GM21447 (cell line): ENCODE results near the gene P4HTM.
A peak's percentile ranks its signal among the peaks of the same experiment; 100 is the strongest.

Experiments
- ATAC-seq: cut with Tn5 transposase; IDR thresholded peaks from one replicate; pipeline ENCODE4 v1.9.1; 2021; ENCODE audit not compliant: unreplicated experiment

P4HTM gene, protein sequence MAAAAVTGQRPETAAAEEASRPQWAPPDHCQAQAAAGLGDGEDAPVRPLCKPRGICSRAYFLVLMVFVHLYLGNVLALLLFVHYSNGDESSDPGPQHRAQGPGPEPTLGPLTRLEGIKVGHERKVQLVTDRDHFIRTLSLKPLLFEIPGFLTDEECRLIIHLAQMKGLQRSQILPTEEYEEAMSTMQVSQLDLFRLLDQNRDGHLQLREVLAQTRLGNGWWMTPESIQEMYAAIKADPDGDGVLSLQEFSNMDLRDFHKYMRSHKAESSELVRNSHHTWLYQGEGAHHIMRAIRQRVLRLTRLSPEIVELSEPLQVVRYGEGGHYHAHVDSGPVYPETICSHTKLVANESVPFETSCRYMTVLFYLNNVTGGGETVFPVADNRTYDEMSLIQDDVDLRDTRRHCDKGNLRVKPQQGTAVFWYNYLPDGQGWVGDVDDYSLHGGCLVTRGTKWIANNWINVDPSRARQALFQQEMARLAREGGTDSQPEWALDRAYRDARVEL

GRCh38 chr3:48989796-48990635 is at the start of gene P4HTM:
TSS of gene P4HTM (plus strand) at chr3:48990241. CDS start at chr3:48990257, 16 bp downstream.
- ATAC-seq, result peak; percentile 47

- no peak for ATAC-seq
These were observed 44.6 kb upstream of the P4HTM start for GRCh38 chr3:48945432-48945831.

- ATAC-seq, result no peak
These were observed 44.0 kb upstream of the P4HTM start for GRCh38 chr3:48945891-48946549.

DNA sequence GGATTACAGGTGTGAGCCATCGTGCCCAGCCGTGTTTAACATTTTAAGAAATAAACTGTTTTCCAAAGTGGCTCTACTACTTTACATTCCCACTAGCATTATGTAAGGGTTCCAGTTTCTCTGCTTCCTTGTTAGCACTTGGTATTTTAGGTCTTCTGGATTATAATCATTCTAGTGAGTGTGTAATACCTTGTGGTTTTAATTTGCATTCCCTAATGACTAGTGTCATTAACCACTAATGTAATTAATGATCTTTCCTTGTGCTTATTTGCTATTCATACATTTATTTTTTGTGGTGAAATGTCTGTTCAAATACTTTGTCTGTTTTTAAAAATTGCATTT is 40.7 kb upstream of the P4HTM start:
- no peak for ATAC-seq

GRCh38 chr3:48950051-48950450 is 40.0 kb upstream of the P4HTM start:
- ATAC-seq, result no peak

- no peak for ATAC-seq
These were observed 38.3 kb upstream of the P4HTM start for GRCh38 chr3:48951764-48952163.

DNA sequence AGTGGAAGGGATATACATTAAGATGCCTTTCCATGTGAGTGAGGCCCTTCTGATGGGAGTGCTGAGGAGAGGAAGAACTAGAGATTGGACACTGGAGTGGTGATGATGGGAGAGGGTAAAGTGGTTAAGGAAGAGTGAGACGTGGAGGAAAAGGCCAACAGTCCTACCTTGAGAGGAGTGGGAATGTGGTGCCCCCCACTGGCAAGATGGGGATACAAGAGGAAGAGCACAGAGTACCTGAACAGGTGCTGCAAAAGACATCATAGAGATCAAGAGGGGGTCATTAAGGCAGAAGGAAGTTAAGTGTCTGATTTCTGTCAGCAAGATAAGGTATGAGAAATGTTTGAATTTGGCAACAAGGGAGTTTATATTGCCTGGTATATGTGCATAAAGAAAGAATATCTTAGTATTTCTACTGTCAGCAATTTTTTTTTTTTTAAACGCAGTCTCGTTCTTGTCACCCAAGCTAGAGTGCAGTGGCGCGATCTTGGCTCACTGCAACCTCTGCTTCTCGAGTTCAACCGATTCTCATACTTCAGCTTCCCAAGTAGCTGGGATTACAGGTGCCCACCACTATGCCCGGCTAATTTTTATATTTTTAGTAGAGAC is 37.4 kb upstream of the P4HTM start:
- ATAC-seq, result no peak

DNA sequence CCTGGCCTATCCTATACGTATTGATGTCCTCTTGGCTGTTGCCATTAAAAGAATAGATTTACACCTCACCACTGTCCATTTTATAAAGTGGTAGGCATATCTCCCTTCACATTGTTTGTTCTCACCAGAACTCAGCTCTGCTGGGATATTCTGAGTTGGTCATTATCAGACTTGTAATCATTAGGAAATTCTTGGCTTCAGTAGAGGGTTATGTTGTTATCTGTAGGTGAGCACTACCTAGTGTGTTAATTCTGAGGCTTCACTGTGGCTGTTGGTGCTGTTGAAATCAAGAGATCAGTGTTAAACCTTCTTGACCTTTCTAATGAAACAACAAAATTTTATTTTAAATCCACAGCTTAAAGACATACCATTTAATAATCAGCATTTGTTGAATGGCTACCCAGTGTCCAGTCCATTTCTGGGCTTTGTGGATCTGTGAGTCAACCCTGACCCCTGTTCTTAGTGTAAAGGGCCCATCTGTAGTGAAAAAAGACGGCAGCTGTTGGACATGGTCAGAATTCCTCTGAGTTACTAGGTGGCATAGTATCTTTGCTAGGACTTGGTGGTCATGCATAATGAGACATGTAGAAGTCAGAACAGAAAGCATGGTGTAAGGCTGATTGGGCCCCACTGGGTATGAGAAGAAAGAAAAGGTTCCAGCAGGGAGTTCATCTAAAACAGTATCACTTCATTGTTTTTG is 32.9 kb upstream of the P4HTM start:
- ATAC-seq, result no peak

- no peak for ATAC-seq
These were observed 29.1 kb upstream of the P4HTM start for GRCh38 chr3:48960841-48961413.

DNA sequence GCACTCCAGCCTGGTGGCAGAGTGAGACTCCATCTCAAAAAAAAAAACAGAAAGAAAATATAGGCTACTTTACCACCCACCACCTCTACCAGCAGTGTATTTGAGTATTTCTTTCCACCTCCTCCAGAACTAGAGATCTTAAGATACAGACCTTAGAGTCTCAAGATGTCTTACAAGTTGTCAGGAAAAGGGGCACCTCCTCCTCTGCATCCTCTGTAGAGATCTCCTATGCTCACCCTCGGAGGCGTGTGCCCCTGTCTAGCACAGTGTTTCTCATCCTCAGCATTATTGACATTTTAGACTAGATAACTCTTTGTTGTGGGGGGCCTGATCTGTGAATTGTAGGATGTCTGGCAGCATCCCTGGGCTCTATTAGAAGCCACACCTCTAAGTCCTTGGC is 27.7 kb upstream of the P4HTM start:
- ATAC-seq, result no peak

- no peak for ATAC-seq
These were observed 27.1 kb upstream of the P4HTM start for GRCh38 chr3:48962939-48963338.

- no peak for ATAC-seq
These were observed 26.4 kb upstream of the P4HTM start for GRCh38 chr3:48963591-48963990.

DNA sequence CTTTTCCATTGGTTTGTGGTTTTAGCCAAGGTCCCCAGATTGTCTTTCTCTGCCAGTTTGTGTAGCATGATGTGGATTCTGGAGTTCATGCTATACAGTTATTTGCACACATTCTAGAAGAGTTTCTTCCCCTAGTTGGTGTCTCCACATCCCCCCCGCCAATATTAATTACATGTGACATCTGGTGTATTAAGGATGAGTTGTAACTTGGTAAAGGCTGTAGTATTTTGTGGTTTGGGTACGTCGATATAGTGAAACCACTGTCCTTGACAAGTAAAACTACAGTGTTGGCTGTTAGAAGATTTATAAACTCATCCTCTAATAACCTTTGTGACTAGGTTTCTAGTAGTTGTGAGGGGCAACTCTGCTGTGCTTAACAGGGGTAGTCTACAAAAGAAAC is 23.7 kb upstream of the P4HTM start:
- ATAC-seq, result no peak

- no peak for ATAC-seq
These were observed 23.1 kb upstream of the P4HTM start for GRCh38 chr3:48966876-48967361.

- no peak for ATAC-seq
These were observed 19.5 kb upstream of the P4HTM start for GRCh38 chr3:48970586-48970985.

GRCh38 chr3:48974076-48974864 is 15.8 kb upstream of the P4HTM start:
- no peak for ATAC-seq

DNA sequence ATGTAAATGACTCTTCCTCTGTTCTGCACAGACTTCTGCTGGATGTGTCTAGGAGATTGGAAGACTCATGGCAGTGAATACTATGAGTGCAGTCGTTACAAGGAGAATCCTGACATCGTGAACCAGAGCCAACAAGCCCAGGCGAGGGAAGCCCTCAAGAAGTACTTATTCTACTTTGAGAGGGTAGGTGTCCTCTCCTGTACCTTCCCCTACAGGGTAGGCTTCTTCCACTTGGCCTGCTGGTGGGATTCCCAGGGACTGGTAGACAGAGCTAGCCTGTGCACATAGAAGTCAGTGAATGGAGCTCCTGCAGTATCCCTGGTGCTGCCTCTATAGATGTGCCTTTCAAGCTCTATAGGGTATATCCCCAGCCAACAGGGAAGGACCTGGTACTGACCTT is 10.6 kb upstream of the P4HTM start:
- ATAC-seq, result no peak

- ATAC-seq, result no peak
These were observed 9.7 kb upstream of the P4HTM start for GRCh38 chr3:48980295-48980694.

DNA sequence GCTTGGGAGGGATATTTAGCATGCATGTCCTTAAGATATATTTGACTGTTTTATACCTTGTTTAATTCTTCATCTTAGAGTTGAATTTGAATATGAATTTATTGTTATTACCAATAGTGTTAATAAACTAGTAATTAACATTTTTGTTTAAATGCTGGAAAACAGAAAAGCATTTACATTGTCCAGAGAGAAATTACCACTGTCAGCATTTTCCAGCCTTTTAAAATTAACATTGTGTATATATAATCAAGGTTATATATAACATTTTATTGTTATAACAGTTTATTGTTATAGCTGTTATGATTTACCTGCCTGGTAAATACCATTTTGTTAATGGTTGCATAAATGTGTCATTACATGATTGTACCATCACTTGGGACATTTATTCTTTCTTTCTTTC is 8.0 kb upstream of the P4HTM start:
- no peak for ATAC-seq
